Endometrial microvascular endothelial cells (primary cell): ENCODE data around the gene MYMX. TPM values are rescaled to one million over a fixed set of nuclear protein-coding genes. Genes with fewer than 3 reads are reported as not detected.

ENCODE experiments used
- total RNA-seq: library from RNA; depleted of rRNA; stranded (reverse); fragments of >200 nt; gene quantifications from one replicate; pipeline ENCODE4 v1.2.3, GENCODE V29; 2015; ENCODE audit errors: inconsistent ontology term

The MYMX gene
- total RNA-seq, 1 donor from 2014 or later: not detected

Other genes starting within 250 kb of the MYMX start
- 50.4 TPM for gene MRPL14, start 89.5 kb upstream of the MYMX start, total RNA-seq
- gene TMEM63B, start 89.4 kb upstream of the MYMX start, total RNA-seq: 28.7 TPM
- 3.8 TPM for gene CAPN11, start 58.1 kb upstream of the MYMX start, total RNA-seq
- gene SLC29A1, start 6.7 kb downstream of the MYMX start, total RNA-seq: 158 TPM
- 1,526 TPM for gene HSP90AB1, start 30.2 kb downstream of the MYMX start, total RNA-seq
- 56.8 TPM for gene SLC35B2, start 40.6 kb downstream of the MYMX start, total RNA-seq
- 47.3 TPM for gene NFKBIE, start 48.6 kb downstream of the MYMX start, total RNA-seq
- not detected for gene TMEM151B, start 53.5 kb downstream of the MYMX start, total RNA-seq
- 20.3 TPM for gene AARS2, start 96.4 kb downstream of the MYMX start, total RNA-seq
- gene SPATS1, start 125.7 kb downstream of the MYMX start, total RNA-seq: not detected
- 17.9 TPM for gene CDC5L, start 170.8 kb downstream of the MYMX start, total RNA-seq